SK-N-SH (cell line): ENCODE measurements around the gene DYNC1LI2. TPM values are rescaled to one million over a fixed set of nuclear protein-coding genes. Genes with fewer than 3 reads are reported as not detected.

Experiments used
- CTCF ChIA-PET: fragments of 300-600, 350-600 bp; formaldehyde crosslinking; extraction: SDS; loops from one replicate; lab custom pipeline; 2021; lab: Yijun Ruan, JAX
- POLR2A ChIA-PET: fragments of 350-600 bp; sonication (Branson Sonifier 250); formaldehyde crosslinking; extraction: SDS; loops from one replicate; lab custom pipeline; 2020; ENCODE audit warnings: antibody characterized with exemption, inconsistent platforms; lab: Yijun Ruan, JAX
- DNase-seq: peaks from one replicate; pipeline ENCODE4 v3.0.0; 2012
- H2AFZ ChIP-seq: fragments of 200-600 bp; sonication (generic); 2 replicates; pipeline ENCODE4 v1.8.1; 2016; ENCODE audit warnings: antibody characterized with exemption, mild to moderate bottlenecking, low read depth
- H3F3A ChIP-seq: fragments of 200-600 bp; sonication (generic); replicated peaks from 2 replicates; pipeline ENCODE3; 2016; ENCODE audit warnings: antibody characterized with exemption, mild to moderate bottlenecking; ENCODE audit not compliant: insufficient read depth
- H3K27ac ChIP-seq, 2 experiments: fragments of 200-500 bp in 1 of 2; fragments of 200-600 bp in 1 of 2; sonication (Bioruptor generic) in 1 of 2; sonication (generic), shearing (Covaris generic) in 1 of 2; 2 replicates each; pipeline versions ENCODE4 v1.5.1 to v1.6.1; 2014 to 2016; ENCODE audit warnings: low read depth in 2 of 2, inconsistent platforms in 1 of 2, low read length in 1 of 2, mild to moderate bottlenecking in 1 of 2, mixed read lengths in 1 of 2
- H3K27me3 ChIP-seq: fragments of 200-600 bp; sonication (generic), shearing (Covaris generic); 2 replicates; pipeline ENCODE4 v1.6.1; 2016; ENCODE audit warnings: mixed run types; ENCODE audit not compliant: insufficient read depth
- H3K36me3 ChIP-seq, 2 experiments: fragments of 200-500 bp in 1 of 2; fragments of 200-600 bp in 1 of 2; sonication (Bioruptor generic) in 1 of 2; sonication (generic) in 1 of 2; replicated peaks in 1 of 2; 2 replicates each; pipeline versions ENCODE3 to v1.5.1; 2014 to 2016; ENCODE audit warnings: low read length in 1 of 2, mild to moderate bottlenecking in 1 of 2; ENCODE audit not compliant: insufficient read depth in 2 of 2, control insufficient read depth in 1 of 2
- H3K4me1 ChIP-seq, 2 experiments: fragments of 200-500 bp in 1 of 2; fragments of 200-600 bp in 1 of 2; sonication (Bioruptor generic) in 1 of 2; sonication (generic), shearing (Covaris generic) in 1 of 2; 2 replicates each; pipeline versions ENCODE4 v1.5.1 to v1.6.1; 2014 to 2016; ENCODE audit warnings: low read depth in 1 of 2, low read length in 1 of 2, mixed run types in 1 of 2; ENCODE audit not compliant: insufficient read depth in 2 of 2, control insufficient read depth in 1 of 2
- H3K4me2 ChIP-seq: fragments of 200-600 bp; sonication (generic), shearing (Covaris generic); 2 replicates; pipeline ENCODE4 v1.6.1; 2017; ENCODE audit warnings: mixed run types
- H3K4me3 ChIP-seq, 2 experiments: fragments of 200-500 bp in 1 of 2; fragments of 200-600 bp in 1 of 2; sonication (Bioruptor generic) in 1 of 2; sonication (generic), shearing (Covaris generic) in 1 of 2; 2 replicates each; pipeline versions ENCODE4 v1.5.1 to v1.8.1; 2014 to 2016; ENCODE audit warnings: low read depth in 2 of 2, inconsistent platforms in 1 of 2, low read length in 1 of 2, mild to moderate bottlenecking in 1 of 2, mixed read lengths in 1 of 2, moderate library complexity in 1 of 2
- H3K79me2 ChIP-seq: fragments of 200-600 bp; sonication (generic); 2 replicates; pipeline ENCODE4 v1.8.1; 2017; ENCODE audit warnings: mild to moderate bottlenecking; ENCODE audit not compliant: insufficient read depth
- H3K9ac ChIP-seq: fragments of 200-600 bp; sonication (generic); 2 replicates; pipeline ENCODE4 v1.6.1; 2017; ENCODE audit warnings: mixed run types
- H3K9me2 ChIP-seq: fragments of 200-600 bp; sonication (generic); 2 replicates; pipeline ENCODE4 v1.6.1; 2017; ENCODE audit warnings: mixed run types
- H3K9me3 ChIP-seq: fragments of 200-600 bp; sonication (generic); 2 replicates; pipeline ENCODE4 v1.6.1; 2017; ENCODE audit warnings: mixed run types, mild to moderate bottlenecking, moderate library complexity
- H4K20me1 ChIP-seq: fragments of 200-600 bp; sonication (generic); 2 replicates; pipeline ENCODE4 v1.6.1; 2017; ENCODE audit warnings: mild to moderate bottlenecking, mixed run types; ENCODE audit not compliant: insufficient read depth
- CHD2 ChIP-seq: fragments of 150-350 bp; IDR thresholded peaks from 2 replicates; pipeline ENCODE4 v1.6.1; 2018; ENCODE audit warnings: low read length; ENCODE audit not compliant: partially characterized antibody
- ELF1 ChIP-seq: IDR thresholded peaks from 2 replicates; pipeline ENCODE4 v1.4.0; 2012
- EP300 ChIP-seq, 2 experiments: IDR thresholded peaks; 2 replicates each; pipeline versions ENCODE4 v1.4.0 to v1.6.1; 2012; ENCODE audit warnings: borderline replicate concordance in 1 of 2, low read depth in 1 of 2, low read length in 1 of 2
- FOSL2 ChIP-seq: IDR thresholded peaks from 2 replicates; pipeline ENCODE4 v1.4.0; 2012; ENCODE audit warnings: low read depth, mild to moderate bottlenecking, moderate library complexity, borderline replicate concordance
- GATA2 ChIP-seq: sonication (generic); formaldehyde crosslinking; IDR thresholded peaks from 2 replicates; pipeline ENCODE4 v1.5.0; 2020; ENCODE audit warnings: mild to moderate bottlenecking, missing genetic modification reagents
- JUND ChIP-seq: IDR thresholded peaks from 2 replicates; pipeline ENCODE4 v1.4.0; 2012
- MEF2A ChIP-seq: IDR thresholded peaks from 2 replicates; pipeline ENCODE4 v1.4.0; 2012; ENCODE audit warnings: low read depth, borderline replicate concordance
- MXI1 ChIP-seq: IDR thresholded peaks from 2 replicates; pipeline ENCODE4 v1.6.1; 2012; ENCODE audit warnings: mild to moderate bottlenecking, low read depth, low read length, improper control_type of control experiment
- NFIC ChIP-seq: IDR thresholded peaks from 2 replicates; pipeline ENCODE4 v1.4.0; 2012; ENCODE audit warnings: borderline replicate concordance
- NRF1 ChIP-seq: IDR thresholded peaks from 2 replicates; pipeline ENCODE4 v1.6.1; 2012; ENCODE audit warnings: low read depth, mild to moderate bottlenecking, low read length
- POLR2AphosphoS5 ChIP-seq: IDR thresholded peaks from 2 replicates; pipeline ENCODE4 v1.6.1; 2012; ENCODE audit warnings: low read depth, low read length
- RAD21 ChIP-seq: IDR thresholded peaks from 2 replicates; pipeline ENCODE4 v1.6.1; 2012; ENCODE audit warnings: mild to moderate bottlenecking, low read length
- RCOR1 ChIP-seq: fragments of 150-350 bp; IDR thresholded peaks from 2 replicates; pipeline ENCODE4 v1.6.1; 2017; ENCODE audit warnings: antibody characterized with exemption, low read length
- RFX5 ChIP-seq: IDR thresholded peaks from 2 replicates; pipeline ENCODE4 v1.6.1; 2012; ENCODE audit warnings: mild to moderate bottlenecking, improper control_type of control experiment, low read length
- RXRA ChIP-seq: IDR thresholded peaks from 2 replicates; pipeline ENCODE4 v1.4.0; 2012; ENCODE audit warnings: low read depth, mild to moderate bottlenecking, borderline replicate concordance
- SIN3A ChIP-seq: IDR thresholded peaks from 2 replicates; pipeline ENCODE4 v1.6.1; 2012; ENCODE audit warnings: low read depth, mild to moderate bottlenecking, low read length, moderate library complexity, borderline replicate concordance
- TCF12 ChIP-seq: IDR thresholded peaks from 2 replicates; pipeline ENCODE4 v1.4.0; 2012
- TEAD4 ChIP-seq: IDR thresholded peaks from 2 replicates; pipeline ENCODE4 v1.4.0; 2012; ENCODE audit warnings: mild to moderate bottlenecking, borderline replicate concordance; ENCODE audit not compliant: insufficient read depth
- YY1 ChIP-seq: IDR thresholded peaks from 2 replicates; pipeline ENCODE4 v1.4.0; 2012; ENCODE audit warnings: low read depth, mild to moderate bottlenecking
- WGBS: methylation state at CpG from one replicate; pipeline ENCODE4 v1.1.6; 2017; ENCODE audit warnings: low lambda C conversion rate; 5-methylcytosine and 5-hydroxymethylcytosine counted together
- polyA plus RNA-seq, 3 experiments: library from polyadenylated mRNA; depleted of rRNA; stranded (reverse); fragments of >200 nt; gene quantifications; 2 replicates each; pipeline ENCODE4 v1.2.3, GENCODE V29; 2012
- TF ChIP-seq, protein P1 (sequence below): IDR thresholded peaks from 2 replicates; pipeline ENCODE4; 2012
- TF ChIP-seq, protein P2 (sequence below): fragments of 150-350 bp; IDR thresholded peaks from 2 replicates; pipeline ENCODE4 v1.6.1; 2016; ENCODE audit warnings: mild to moderate bottlenecking, low read depth, low read length
- TF ChIP-seq, protein P3 (sequence below): IDR thresholded peaks from 2 replicates; pipeline ENCODE4 v1.4.0; 2012; ENCODE audit warnings: low read depth
- TF ChIP-seq, protein P4 (sequence below): IDR thresholded peaks from 2 replicates; pipeline ENCODE4 v1.6.1; 2012; ENCODE audit warnings: mild to moderate bottlenecking, low read depth, low read length, moderate library complexity
- TF ChIP-seq, protein P5 (sequence below): fragments of 200-600 bp; sonication (generic); IDR thresholded peaks from 2 replicates; pipeline ENCODE4 v1.6.1; 2017; ENCODE audit warnings: antibody characterized with exemption, mild to moderate bottlenecking, moderate library complexity
- TF ChIP-seq, protein P6 (sequence below): IDR thresholded peaks from 2 replicates; pipeline ENCODE4 v1.4.0; 2012; ENCODE audit warnings: low read depth, borderline replicate concordance

The DYNC1LI2 gene
- polyA plus RNA-seq, 1 of the 3 experiments (the other 2 are of a cell fraction) = 33.1 TPM

DNA sequence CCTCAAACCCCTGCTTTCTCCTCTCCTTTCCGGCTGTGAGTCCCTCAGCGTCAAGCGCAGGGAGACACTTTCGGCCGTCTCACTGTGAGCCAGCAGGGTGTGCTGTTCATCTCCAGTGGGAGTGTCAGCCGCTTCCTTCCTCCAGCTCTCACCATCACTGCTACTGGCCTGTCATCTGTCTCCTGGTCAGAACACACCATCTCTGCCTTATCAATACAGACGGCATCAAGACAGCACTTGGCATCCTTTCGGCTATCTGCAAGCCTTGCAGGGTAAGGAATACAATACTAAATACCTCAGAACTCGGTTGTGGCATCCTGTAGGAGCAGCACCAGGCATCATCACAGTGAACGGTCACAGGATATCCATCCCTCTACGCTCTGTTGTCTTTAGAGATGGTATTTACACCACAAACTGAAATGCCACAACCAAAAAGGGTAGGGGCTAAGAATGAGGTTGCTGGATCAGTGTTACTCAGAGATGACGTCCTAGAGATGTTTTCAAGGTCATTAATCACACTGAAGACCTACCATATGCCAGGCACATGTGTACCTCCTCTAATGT lies 34.2 kb downstream of the DYNC1LI2 start:
- Histone ChIP-seq H3F3A (peaks cover 31% of the 10 kb centered on the region), H3K4me2 (no peak overlapping the region), H3K36me3 (peaks cover 17 to 18% of the 10 kb centered on the region in 2 experiments), H2AFZ (no peak overlapping the region), H3K9me2 (no peaks in the 10 kb centered on the region), H4K20me1 (no peaks in the 10 kb centered on the region), H3K9me3 (no peaks in the 10 kb centered on the region), H3K27me3 (no peaks in the 10 kb centered on the region), H3K27ac (peak overlapping the region; percentile 5 to 8; a peak in 2 of 4 replicates), H3K79me2 (no peaks in the 10 kb centered on the region), H3K4me1 (peaks cover 0 to 12% of the 10 kb centered on the region in 2 experiments; a peak in 1 of 4 replicates), H3K9ac (no peak overlapping the region), H3K4me3 (no peak overlapping the region)
- 76% methylated on average over 11 of the region's 12 CpGs for WGBS
- ChIA-PET CTCF (interaction anchor here (0.6 to 3.9 kb wide), 11 partner anchors 10 to 150 kb away, joined by 3 to 34 read pairs (median 4); partner anchors contain the start of genes DYNC1LI2 and NAE1), POLR2A (interaction anchor here (0.7 kb wide), 1 partner anchor 56 kb away, joined by 3 read pairs; no protein-coding TSS in a partner anchor)
- peak; percentile 69 for DNase-seq
- TF ChIP-seq EP300 (IDR thresholded peaks at IDR 0.05; ENCODE audit: borderline replicate concordance in 1 of 2, low read depth in 1 of 2, low read length in 1 of 2) (no peak), FOSL2 (no peak), MEF2A (no peak), GATA2 (CRISPR knock-in tag) (no peak), TCF12 (peak; percentile 62), MXI1 (no peak), CHD2 (no peak), NFIC (no peak), RCOR1 (no peak), YY1 (no peak), NRF1 (no peak), SIN3A (no peak), TEAD4 (no peak), POLR2AphosphoS5 (0 out of 2 replicates have a peak, but pooled peaks have one; percentile 1), JUND (no peak), RAD21 (peak; percentile 58), RXRA (no peak), ELF1 (no peak), RFX5 (peak; percentile 90)
- TF ChIP-seq, protein P1, sequence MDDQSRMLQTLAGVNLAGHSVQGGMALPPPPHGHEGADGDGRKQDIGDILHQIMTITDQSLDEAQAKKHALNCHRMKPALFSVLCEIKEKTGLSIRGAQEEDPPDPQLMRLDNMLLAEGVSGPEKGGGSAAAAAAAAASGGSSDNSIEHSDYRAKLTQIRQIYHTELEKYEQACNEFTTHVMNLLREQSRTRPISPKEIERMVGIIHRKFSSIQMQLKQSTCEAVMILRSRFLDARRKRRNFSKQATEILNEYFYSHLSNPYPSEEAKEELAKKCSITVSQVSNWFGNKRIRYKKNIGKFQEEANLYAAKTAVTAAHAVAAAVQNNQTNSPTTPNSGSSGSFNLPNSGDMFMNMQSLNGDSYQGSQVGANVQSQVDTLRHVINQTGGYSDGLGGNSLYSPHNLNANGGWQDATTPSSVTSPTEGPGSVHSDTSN = peak; percentile 50; the same call in 1 of the 2 replicates
- TF ChIP-seq, protein P2, sequence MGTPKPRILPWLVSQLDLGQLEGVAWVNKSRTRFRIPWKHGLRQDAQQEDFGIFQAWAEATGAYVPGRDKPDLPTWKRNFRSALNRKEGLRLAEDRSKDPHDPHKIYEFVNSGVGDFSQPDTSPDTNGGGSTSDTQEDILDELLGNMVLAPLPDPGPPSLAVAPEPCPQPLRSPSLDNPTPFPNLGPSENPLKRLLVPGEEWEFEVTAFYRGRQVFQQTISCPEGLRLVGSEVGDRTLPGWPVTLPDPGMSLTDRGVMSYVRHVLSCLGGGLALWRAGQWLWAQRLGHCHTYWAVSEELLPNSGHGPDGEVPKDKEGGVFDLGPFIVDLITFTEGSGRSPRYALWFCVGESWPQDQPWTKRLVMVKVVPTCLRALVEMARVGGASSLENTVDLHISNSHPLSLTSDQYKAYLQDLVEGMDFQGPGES = no peak
- TF ChIP-seq, protein P3, sequence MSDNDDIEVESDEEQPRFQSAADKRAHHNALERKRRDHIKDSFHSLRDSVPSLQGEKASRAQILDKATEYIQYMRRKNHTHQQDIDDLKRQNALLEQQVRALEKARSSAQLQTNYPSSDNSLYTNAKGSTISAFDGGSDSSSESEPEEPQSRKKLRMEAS = no peak
- TF ChIP-seq, protein P4, sequence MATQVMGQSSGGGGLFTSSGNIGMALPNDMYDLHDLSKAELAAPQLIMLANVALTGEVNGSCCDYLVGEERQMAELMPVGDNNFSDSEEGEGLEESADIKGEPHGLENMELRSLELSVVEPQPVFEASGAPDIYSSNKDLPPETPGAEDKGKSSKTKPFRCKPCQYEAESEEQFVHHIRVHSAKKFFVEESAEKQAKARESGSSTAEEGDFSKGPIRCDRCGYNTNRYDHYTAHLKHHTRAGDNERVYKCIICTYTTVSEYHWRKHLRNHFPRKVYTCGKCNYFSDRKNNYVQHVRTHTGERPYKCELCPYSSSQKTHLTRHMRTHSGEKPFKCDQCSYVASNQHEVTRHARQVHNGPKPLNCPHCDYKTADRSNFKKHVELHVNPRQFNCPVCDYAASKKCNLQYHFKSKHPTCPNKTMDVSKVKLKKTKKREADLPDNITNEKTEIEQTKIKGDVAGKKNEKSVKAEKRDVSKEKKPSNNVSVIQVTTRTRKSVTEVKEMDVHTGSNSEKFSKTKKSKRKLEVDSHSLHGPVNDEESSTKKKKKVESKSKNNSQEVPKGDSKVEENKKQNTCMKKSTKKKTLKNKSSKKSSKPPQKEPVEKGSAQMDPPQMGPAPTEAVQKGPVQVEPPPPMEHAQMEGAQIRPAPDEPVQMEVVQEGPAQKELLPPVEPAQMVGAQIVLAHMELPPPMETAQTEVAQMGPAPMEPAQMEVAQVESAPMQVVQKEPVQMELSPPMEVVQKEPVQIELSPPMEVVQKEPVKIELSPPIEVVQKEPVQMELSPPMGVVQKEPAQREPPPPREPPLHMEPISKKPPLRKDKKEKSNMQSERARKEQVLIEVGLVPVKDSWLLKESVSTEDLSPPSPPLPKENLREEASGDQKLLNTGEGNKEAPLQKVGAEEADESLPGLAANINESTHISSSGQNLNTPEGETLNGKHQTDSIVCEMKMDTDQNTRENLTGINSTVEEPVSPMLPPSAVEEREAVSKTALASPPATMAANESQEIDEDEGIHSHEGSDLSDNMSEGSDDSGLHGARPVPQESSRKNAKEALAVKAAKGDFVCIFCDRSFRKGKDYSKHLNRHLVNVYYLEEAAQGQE = no peak
- TF ChIP-seq, protein P5, sequence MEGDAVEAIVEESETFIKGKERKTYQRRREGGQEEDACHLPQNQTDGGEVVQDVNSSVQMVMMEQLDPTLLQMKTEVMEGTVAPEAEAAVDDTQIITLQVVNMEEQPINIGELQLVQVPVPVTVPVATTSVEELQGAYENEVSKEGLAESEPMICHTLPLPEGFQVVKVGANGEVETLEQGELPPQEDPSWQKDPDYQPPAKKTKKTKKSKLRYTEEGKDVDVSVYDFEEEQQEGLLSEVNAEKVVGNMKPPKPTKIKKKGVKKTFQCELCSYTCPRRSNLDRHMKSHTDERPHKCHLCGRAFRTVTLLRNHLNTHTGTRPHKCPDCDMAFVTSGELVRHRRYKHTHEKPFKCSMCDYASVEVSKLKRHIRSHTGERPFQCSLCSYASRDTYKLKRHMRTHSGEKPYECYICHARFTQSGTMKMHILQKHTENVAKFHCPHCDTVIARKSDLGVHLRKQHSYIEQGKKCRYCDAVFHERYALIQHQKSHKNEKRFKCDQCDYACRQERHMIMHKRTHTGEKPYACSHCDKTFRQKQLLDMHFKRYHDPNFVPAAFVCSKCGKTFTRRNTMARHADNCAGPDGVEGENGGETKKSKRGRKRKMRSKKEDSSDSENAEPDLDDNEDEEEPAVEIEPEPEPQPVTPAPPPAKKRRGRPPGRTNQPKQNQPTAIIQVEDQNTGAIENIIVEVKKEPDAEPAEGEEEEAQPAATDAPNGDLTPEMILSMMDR = peak; percentile 55
- TF ChIP-seq, protein P6, sequence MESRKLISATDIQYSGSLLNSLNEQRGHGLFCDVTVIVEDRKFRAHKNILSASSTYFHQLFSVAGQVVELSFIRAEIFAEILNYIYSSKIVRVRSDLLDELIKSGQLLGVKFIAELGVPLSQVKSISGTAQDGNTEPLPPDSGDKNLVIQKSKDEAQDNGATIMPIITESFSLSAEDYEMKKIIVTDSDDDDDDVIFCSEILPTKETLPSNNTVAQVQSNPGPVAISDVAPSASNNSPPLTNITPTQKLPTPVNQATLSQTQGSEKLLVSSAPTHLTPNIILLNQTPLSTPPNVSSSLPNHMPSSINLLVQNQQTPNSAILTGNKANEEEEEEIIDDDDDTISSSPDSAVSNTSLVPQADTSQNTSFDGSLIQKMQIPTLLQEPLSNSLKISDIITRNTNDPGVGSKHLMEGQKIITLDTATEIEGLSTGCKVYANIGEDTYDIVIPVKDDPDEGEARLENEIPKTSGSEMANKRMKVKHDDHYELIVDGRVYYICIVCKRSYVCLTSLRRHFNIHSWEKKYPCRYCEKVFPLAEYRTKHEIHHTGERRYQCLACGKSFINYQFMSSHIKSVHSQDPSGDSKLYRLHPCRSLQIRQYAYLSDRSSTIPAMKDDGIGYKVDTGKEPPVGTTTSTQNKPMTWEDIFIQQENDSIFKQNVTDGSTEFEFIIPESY = no peak
